ENCODE measurements around the gene SRPK1.

Gene SRPK1

GRCh38 chr6:35788423-35788982, 132.4 kb downstream of the SRPK1 start:
- TF ChIP-seq ZNF70 (CRISPR knock-in tag; IDR thresholded peaks at IDR 0.05) (no peak), ISL1 (CRISPR knock-in tag; IDR thresholded peaks at IDR 0.05) (no peak), GLIS3 (CRISPR knock-in tag; IDR thresholded peaks at IDR 0.05) (no peak), ZFP30 (CRISPR knock-in tag; IDR thresholded peaks at IDR 0.05) (no peak), RARB (CRISPR knock-in tag; IDR thresholded peaks at IDR 0.05) (no peak), SNAI2 (CRISPR knock-in tag; IDR thresholded peaks at IDR 0.05) (no peak), CREB5 (CRISPR knock-in tag; IDR thresholded peaks at IDR 0.05; ENCODE audit: low read depth) (no peak), POU6F1 (CRISPR knock-in tag; IDR thresholded peaks at IDR 0.05; ENCODE audit: borderline replicate concordance, low read depth) (no peak), ARNTL (CRISPR knock-in tag; IDR thresholded peaks at IDR 0.05; ENCODE audit: borderline replicate concordance, low read depth) (no peak), OSR1 (CRISPR knock-in tag; IDR thresholded peaks at IDR 0.05) (no peak), ZNF8 (CRISPR knock-in tag; IDR thresholded peaks at IDR 0.05) (no peak), ZFP3 (CRISPR knock-in tag; IDR thresholded peaks at IDR 0.05) (no peak), PATZ1 (CRISPR knock-in tag; IDR thresholded peaks at IDR 0.05; ENCODE audit: borderline replicate concordance) (no peak), PPARA (CRISPR knock-in tag; IDR thresholded peaks at IDR 0.05; ENCODE audit: borderline replicate concordance) (no peak), TCF4 (CRISPR knock-in tag; IDR thresholded peaks at IDR 0.05; ENCODE audit: borderline replicate concordance) (no peak), ZNF565 (CRISPR knock-in tag; conservative IDR thresholded peaks at IDR 0.05; ENCODE audit: low read depth) (no peak), TOX (CRISPR knock-in tag; IDR thresholded peaks at IDR 0.05; ENCODE audit: borderline replicate concordance) (no peak), ZC3H10 (CRISPR knock-in tag; IDR thresholded peaks at IDR 0.05) (no peak), CSDC2 (CRISPR knock-in tag; IDR thresholded peaks at IDR 0.05) (no peak)
- ATAC-seq, result no peak

- TF ChIP-seq SNAI2 (CRISPR knock-in tag; IDR thresholded peaks at IDR 0.05) (no peak), POU6F1 (CRISPR knock-in tag; IDR thresholded peaks at IDR 0.05; ENCODE audit: borderline replicate concordance, low read depth) (no peak), OSR1 (CRISPR knock-in tag; IDR thresholded peaks at IDR 0.05) (no peak), ZNF565 (CRISPR knock-in tag; conservative IDR thresholded peaks at IDR 0.05; ENCODE audit: low read depth) (no peak), PATZ1 (CRISPR knock-in tag; IDR thresholded peaks at IDR 0.05; ENCODE audit: borderline replicate concordance) (no peak), ESRRG (CRISPR knock-in tag; IDR thresholded peaks at IDR 0.05) (no peak), TCF4 (CRISPR knock-in tag; IDR thresholded peaks at IDR 0.05; ENCODE audit: borderline replicate concordance) (no peak), ARNTL (CRISPR knock-in tag; IDR thresholded peaks at IDR 0.05; ENCODE audit: borderline replicate concordance, low read depth) (no peak), TSHZ2 (CRISPR knock-in tag; IDR thresholded peaks at IDR 0.05) (no peak), ISL1 (CRISPR knock-in tag; IDR thresholded peaks at IDR 0.05) (no peak), ZFP3 (CRISPR knock-in tag; IDR thresholded peaks at IDR 0.05) (no peak), ZNF70 (CRISPR knock-in tag; IDR thresholded peaks at IDR 0.05) (no peak), PPARA (CRISPR knock-in tag; IDR thresholded peaks at IDR 0.05; ENCODE audit: borderline replicate concordance) (no peak), TOX (CRISPR knock-in tag; IDR thresholded peaks at IDR 0.05; ENCODE audit: borderline replicate concordance) (no peak), CREB5 (CRISPR knock-in tag; IDR thresholded peaks at IDR 0.05; ENCODE audit: low read depth) (no peak), RARB (CRISPR knock-in tag; IDR thresholded peaks at IDR 0.05) (no peak), BACH2 (CRISPR knock-in tag; IDR thresholded peaks at IDR 0.05; ENCODE audit: borderline replicate concordance) (no peak)
- no peak; the same call in 1 of the 3 replicates for ATAC-seq
These were observed 133.4 kb downstream of the SRPK1 start for GRCh38 chr6:35787266-35788218.
